Ascending aorta (tissue), 2 donors: ENCODE data around the gene TMPRSS11A. TPM values are rescaled to one million over a fixed set of nuclear protein-coding genes. Genes with fewer than 3 reads are reported as not detected.

Experiments used
- DNase-seq, 2 donors: peaks; one replicate each; pipeline ENCODE4 v3.0.0-alpha.2; 2019; ENCODE audit warnings: low spot score in 2 of 2
- H3K27ac ChIP-seq, 2 donors: fragments of 200-600 bp; sonication (generic); one replicate each; pipeline ENCODE4 v1.5.1; 2016 to 2017; ENCODE audit warnings: mild to moderate bottlenecking in 1 of 2
- H3K27me3 ChIP-seq: fragments of 200-600 bp; sonication (generic); one replicate; pipeline ENCODE4 v1.5.1; 2017
- H3K36me3 ChIP-seq, 2 donors: fragments of 200-600 bp; sonication (generic); one replicate each; pipeline ENCODE4 v1.5.1; 2016
- H3K4me1 ChIP-seq, 2 donors: fragments of 200-600 bp; sonication (generic); one replicate each; pipeline ENCODE4 v1.5.1; 2016 to 2017; ENCODE audit warnings: mild to moderate bottlenecking in 1 of 2
- H3K4me3 ChIP-seq, 2 donors: fragments of 200-600 bp; sonication (generic); one replicate each; pipeline ENCODE4 v1.5.1; 2016 to 2017; ENCODE audit warnings: mild to moderate bottlenecking in 1 of 2
- H3K9me3 ChIP-seq, 2 donors: fragments of 200-600 bp; sonication (generic); one replicate each; pipeline ENCODE4 v1.5.1; 2016
- CTCF ChIP-seq, 3 experiments: fragments of 200-600 bp in 2 of 3; fragments of 450-650 bp in 1 of 3; sonication (generic) in 2 of 3; IDR thresholded peaks; one replicate each; pipeline ENCODE4 v1.5.1; 2016 to 2019; ENCODE audit warnings: antibody characterized with exemption in 3 of 3, mild to moderate bottlenecking in 1 of 3, moderate library complexity in 1 of 3
- intact Hi-C: fragments of 100-400 bp; cut with DNase I; formaldehyde crosslinking; loops from one replicate; pipeline ENCODE4 v1.15.1; 2023
- total RNA-seq: library from RNA; depleted of rRNA; stranded (reverse); fragments of >200 nt; gene quantifications from one replicate; pipeline ENCODE4 v1.1.0, GENCODE V29; 2016

Gene TMPRSS11A, protein sequence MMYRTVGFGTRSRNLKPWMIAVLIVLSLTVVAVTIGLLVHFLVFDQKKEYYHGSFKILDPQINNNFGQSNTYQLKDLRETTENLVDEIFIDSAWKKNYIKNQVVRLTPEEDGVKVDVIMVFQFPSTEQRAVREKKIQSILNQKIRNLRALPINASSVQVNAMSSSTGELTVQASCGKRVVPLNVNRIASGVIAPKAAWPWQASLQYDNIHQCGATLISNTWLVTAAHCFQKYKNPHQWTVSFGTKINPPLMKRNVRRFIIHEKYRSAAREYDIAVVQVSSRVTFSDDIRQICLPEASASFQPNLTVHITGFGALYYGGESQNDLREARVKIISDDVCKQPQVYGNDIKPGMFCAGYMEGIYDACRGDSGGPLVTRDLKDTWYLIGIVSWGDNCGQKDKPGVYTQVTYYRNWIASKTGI
- total RNA-seq, result not detected

GRCh38 chr4:67963356-67963755 lies at the start of gene TMPRSS11A:
TMPRSS11A (minus strand) TSS chr4:67963493; CDS start chr4:67963393, 100 bp downstream.
- no peak within 1 kb of the TSS for H3K27ac ChIP-seq
- intact Hi-C loops, result no loop called here
- TF ChIP-seq CTCF (IDR thresholded peaks at IDR 0.05), result no peak
- no peak within 1 kb of the TSS for H3K4me3 ChIP-seq
- no peaks in the 10 kb centered on the region for H3K27me3 ChIP-seq
- H3K4me1 ChIP-seq, result no peaks in the 10 kb centered on the region
- DNase-seq, result no peak
- no peaks in the 10 kb centered on the region for H3K9me3 ChIP-seq
- H3K36me3 ChIP-seq, result no peaks in the 10 kb centered on the region

- no peak for TF ChIP-seq CTCF (IDR thresholded peaks at IDR 0.05)
- intact Hi-C loops, result no loop called here
- H3K4me1 ChIP-seq, result no peaks in the 10 kb centered on the region
- H3K9me3 ChIP-seq, result peaks cover 0 to 4% of the 10 kb centered on the region in 2 donors
- no peaks in the 10 kb centered on the region for H3K36me3 ChIP-seq
- H3K4me3 ChIP-seq, result no peak overlapping the region
- H3K27ac ChIP-seq, result no peak overlapping the region
- H3K27me3 ChIP-seq, result no peaks in the 10 kb centered on the region
- DNase-seq, result no peak
Observed at GRCh38 chr4:68011684-68012083, 48.4 kb upstream of the TMPRSS11A start.

GRCh38 chr4:68002906-68003305 lies 39.6 kb upstream of the TMPRSS11A start:
- intact Hi-C loops, result no loop called here

GRCh38 chr4:67996127-67996526 lies 32.8 kb upstream of the TMPRSS11A start:
- no peak overlapping the region for H3K4me3 ChIP-seq
- H3K27ac ChIP-seq, result no peak overlapping the region
- no peaks in the 10 kb centered on the region for H3K36me3 ChIP-seq
- intact Hi-C loops, result no loop called here
- no peaks in the 10 kb centered on the region for H3K4me1 ChIP-seq
- H3K9me3 ChIP-seq, result no peaks in the 10 kb centered on the region
- no peak for DNase-seq
- H3K27me3 ChIP-seq, result no peaks in the 10 kb centered on the region
- TF ChIP-seq CTCF (IDR thresholded peaks at IDR 0.05), result no peak

More at GRCh38 chr4:68002906-68003305, 39.6 kb upstream of the TMPRSS11A start:
- Histone ChIP-seq H3K27ac (no peak overlapping the region), H3K9me3 (peaks cover 0 to 3% of the 10 kb centered on the region in 2 donors), H3K4me3 (no peak overlapping the region), H3K4me1 (no peaks in the 10 kb centered on the region), H3K36me3 (no peaks in the 10 kb centered on the region), H3K27me3 (no peaks in the 10 kb centered on the region)
- DNase-seq, result no peak
- TF ChIP-seq CTCF (IDR thresholded peaks at IDR 0.05), result no peak

DNA sequence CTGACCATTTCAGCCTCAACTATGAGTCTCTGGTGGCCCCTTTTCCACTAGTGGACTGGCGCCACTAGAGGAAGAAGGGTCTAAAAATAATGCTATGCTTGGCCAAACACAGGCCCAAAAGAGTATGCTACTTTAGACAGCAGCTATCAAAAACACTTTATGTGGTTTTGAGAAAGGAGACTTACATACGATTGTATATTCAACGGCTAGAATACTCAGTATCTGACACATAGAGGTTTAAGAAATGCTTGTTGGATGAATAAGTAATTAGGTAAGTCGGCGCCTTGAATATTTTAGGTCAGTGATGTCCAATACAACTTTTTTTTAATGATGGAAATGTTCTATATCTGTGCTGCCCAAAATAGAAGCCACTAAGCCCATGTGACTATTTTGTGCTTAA lies 25.7 kb upstream of the TMPRSS11A start:
- intact Hi-C loops, result no loop called here
- TF ChIP-seq CTCF (IDR thresholded peaks at IDR 0.05), result no peak

More for the DNA sequence above, 25.7 kb upstream of the TMPRSS11A start:
- H3K27me3 ChIP-seq, result no peaks in the 10 kb centered on the region
- no peaks in the 10 kb centered on the region for H3K9me3 ChIP-seq
- no peaks in the 10 kb centered on the region for H3K36me3 ChIP-seq
- DNase-seq, result no peak
- no peak overlapping the region for H3K27ac ChIP-seq
- H3K4me1 ChIP-seq, result no peaks in the 10 kb centered on the region
- no peak overlapping the region for H3K4me3 ChIP-seq
